ENCODE data around the gene UBL7.
A peak's percentile ranks its signal among the peaks of the same experiment; 100 is the strongest.

UBL7 gene

DNA sequence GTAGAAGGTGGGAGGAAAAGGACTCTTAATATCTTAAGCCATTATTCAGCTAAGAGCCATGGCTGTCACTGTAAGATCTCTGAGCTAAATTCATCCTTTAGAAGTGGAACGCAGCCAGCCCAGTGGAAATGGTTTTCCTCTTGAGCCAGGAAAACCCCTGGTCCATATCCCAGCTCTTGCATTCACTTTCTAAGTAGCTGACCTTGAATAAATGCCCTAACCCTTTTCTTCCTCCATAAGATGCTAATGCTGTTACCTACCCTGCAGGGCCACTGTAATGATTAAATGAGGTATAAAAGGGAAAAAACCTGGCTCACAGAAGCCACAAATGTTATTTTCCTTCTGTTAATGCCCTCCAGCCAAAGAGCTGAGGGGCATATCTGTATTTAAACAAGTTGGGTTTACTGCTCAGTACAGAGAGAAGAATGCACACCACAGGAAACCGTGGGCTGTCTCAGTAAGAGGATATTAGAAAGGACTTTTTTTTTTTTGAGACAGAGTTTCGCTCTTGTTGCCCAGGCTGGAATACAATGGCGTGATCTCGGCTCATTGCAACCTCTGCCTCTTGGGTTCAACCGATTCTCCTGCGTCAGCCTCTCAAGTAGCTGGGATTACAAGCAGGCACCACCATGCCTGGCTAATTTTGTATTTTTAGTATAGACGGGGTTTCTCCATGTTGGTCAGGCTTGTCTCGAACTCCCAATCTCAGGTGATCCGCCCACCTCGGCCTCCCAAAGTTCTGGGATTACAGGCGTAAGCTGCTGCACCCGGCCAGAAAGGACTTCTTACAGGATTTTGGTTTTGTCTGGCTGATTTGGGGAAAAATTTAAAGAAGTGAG, 6.8 kb downstream of the UBL7 start:
- Histone ChIP-seq H3K36me3 (peaks cover 56 to 95% (median 85%) of the 10 kb centered on the region in 3 donors), H3K4me3 (no peak overlapping the region), H3K27ac (no peak overlapping the region), H3K9me3 (no peaks in the 10 kb centered on the region), H3K4me1 (no peaks in the 10 kb centered on the region), H3K27me3 (no peaks in the 10 kb centered on the region)
- intact Hi-C loops (cut with DNase I; ENCODE audit: low total_unique reads): no loop called here
- TF ChIP-seq, protein P1, sequence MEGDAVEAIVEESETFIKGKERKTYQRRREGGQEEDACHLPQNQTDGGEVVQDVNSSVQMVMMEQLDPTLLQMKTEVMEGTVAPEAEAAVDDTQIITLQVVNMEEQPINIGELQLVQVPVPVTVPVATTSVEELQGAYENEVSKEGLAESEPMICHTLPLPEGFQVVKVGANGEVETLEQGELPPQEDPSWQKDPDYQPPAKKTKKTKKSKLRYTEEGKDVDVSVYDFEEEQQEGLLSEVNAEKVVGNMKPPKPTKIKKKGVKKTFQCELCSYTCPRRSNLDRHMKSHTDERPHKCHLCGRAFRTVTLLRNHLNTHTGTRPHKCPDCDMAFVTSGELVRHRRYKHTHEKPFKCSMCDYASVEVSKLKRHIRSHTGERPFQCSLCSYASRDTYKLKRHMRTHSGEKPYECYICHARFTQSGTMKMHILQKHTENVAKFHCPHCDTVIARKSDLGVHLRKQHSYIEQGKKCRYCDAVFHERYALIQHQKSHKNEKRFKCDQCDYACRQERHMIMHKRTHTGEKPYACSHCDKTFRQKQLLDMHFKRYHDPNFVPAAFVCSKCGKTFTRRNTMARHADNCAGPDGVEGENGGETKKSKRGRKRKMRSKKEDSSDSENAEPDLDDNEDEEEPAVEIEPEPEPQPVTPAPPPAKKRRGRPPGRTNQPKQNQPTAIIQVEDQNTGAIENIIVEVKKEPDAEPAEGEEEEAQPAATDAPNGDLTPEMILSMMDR (IDR thresholded peaks at IDR 0.05): no peak
- DNase-seq: peak in 1 of 2 donors; percentile 16

GRCh38 chr15:74451861-74452835, 8.8 kb downstream of the UBL7 start:
- TF ChIP-seq, protein P1 (IDR thresholded peaks at IDR 0.05): no peak
- intact Hi-C loops (cut with DNase I; ENCODE audit: low total_unique reads): no loop called here
- Histone ChIP-seq H3K4me3 (no peak overlapping the region), H3K36me3 (peaks cover 76 to 100% (median 94%) of the 10 kb centered on the region in 3 donors), H3K27me3 (no peaks in the 10 kb centered on the region), H3K9me3 (no peaks in the 10 kb centered on the region), H3K27ac (no peak overlapping the region), H3K4me1 (no peaks in the 10 kb centered on the region)
- peak in 1 of 2 donors; percentile 38 for DNase-seq

DNA sequence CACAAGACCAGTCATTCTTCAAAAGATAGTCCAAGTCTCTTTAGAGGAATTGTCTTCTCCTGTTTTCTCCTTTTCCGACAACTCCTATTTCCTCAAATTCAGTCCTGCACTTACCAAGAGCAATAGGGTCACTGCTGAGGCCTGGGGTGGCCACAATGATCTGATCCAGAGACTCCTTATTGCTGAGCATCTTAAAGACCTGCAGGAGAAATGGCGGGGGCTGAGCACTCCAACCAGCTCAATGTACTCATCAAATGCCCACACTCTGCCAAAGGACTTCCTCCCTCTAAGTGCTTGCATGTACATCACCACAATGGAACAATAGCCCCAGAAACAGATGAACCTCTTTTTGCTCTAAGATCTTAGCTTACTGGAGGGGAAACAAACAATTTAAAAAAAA, 9.6 kb downstream of the UBL7 start:
- TF ChIP-seq, protein P1 (IDR thresholded peaks at IDR 0.05): no peak
- Histone ChIP-seq H3K4me1 (no peaks in the 10 kb centered on the region), H3K36me3 (peaks cover 80 to 100% (median 95%) of the 10 kb centered on the region in 3 donors), H3K9me3 (no peaks in the 10 kb centered on the region), H3K27me3 (no peaks in the 10 kb centered on the region), H3K27ac (no peak overlapping the region), H3K4me3 (no peak overlapping the region)
- intact Hi-C loops (cut with DNase I; ENCODE audit: low total_unique reads): no loop called here
- peak in 1 of 2 donors; percentile 3 for DNase-seq

DNA sequence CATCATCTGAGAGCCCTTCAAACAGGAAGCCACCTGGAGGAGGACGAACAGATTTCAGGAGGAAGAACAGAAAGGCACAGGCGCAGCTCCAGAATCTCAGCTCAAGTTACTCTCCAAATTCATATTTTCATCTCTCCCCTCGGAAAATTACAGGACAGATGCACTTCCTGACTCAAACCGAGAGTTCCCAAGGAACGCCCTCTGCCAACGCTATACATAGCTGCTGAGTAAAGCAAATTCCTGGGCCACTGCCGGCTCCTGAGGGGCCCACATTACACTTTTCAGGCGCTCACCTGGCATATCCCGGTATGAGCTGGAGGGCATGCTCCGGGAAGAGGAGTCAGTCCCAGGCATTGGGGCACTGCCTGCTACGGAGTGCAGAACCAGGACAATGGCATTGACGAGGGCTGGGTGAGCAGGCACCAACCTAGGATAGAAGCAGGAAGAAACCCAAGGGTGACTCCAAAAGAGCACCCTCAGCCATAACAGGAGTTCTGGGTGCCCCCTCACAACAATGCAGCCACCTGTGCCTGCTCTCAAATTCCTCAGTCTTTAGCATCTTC, 11.2 kb downstream of the UBL7 start:
- peaks cover 77 to 100% (median 92%) of the 10 kb centered on the region in 3 donors for H3K36me3 ChIP-seq
- no peaks in the 10 kb centered on the region for H3K9me3 ChIP-seq
- intact Hi-C loops (cut with DNase I; ENCODE audit: low total_unique reads): no loop called here
- H3K4me1 ChIP-seq: no peaks in the 10 kb centered on the region
- TF ChIP-seq, protein P1 (IDR thresholded peaks at IDR 0.05): no peak
- H3K27me3 ChIP-seq: no peaks in the 10 kb centered on the region
- H3K27ac ChIP-seq: no peak overlapping the region
- DNase-seq: peak in 1 of 2 donors; percentile 13
- H3K4me3 ChIP-seq: no peak overlapping the region

DNA sequence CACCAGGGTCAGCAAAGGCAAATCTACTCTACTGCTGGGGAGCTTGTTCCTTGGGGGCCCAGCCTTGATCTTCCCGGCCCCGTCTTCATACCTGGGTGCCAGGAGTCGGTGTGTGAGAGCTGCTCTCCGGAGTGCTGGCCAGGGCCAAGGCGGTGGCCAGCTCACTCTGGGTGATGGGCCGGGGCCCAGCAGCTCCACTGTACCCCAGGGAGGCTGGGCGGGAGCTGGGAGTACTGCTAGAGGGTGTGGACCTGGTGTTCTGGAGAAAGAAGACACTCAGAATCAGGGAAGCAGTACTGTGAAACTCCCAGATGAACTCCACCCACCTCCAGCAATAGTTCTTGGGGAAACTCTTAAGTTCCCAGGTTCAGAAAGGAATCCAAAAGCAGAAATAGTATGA, 11.9 kb downstream of the UBL7 start:
- intact Hi-C loops (cut with DNase I; ENCODE audit: low total_unique reads): no loop called here
- DNase-seq: peak in 1 of 2 donors; percentile 40
- Histone ChIP-seq H3K36me3 (peaks cover 77 to 100% (median 86%) of the 10 kb centered on the region in 3 donors), H3K4me3 (no peak overlapping the region), H3K27ac (no peak overlapping the region), H3K9me3 (no peaks in the 10 kb centered on the region), H3K27me3 (no peaks in the 10 kb centered on the region), H3K4me1 (no peaks in the 10 kb centered on the region)
- TF ChIP-seq, protein P1 (IDR thresholded peaks at IDR 0.05): no peak

Data from tibial artery (tissue), 4 donors.